Inflammatory macrophage treated with lipopolysaccharide for 1 hour (primary cell): ENCODE data around the gene C3orf33.

Experiments
- DNase-seq, 2 donors: peaks; one replicate each; pipeline ENCODE4 v3.0.0-alpha.2; 2020 to 2022

The C3orf33 gene

GRCh38 chr3:155785662-155786295 is 20.3 kb downstream of the C3orf33 start:
- no peak for DNase-seq

GRCh38 chr3:155782390-155782953 is 23.6 kb downstream of the C3orf33 start:
- no peak for DNase-seq

- no peak for DNase-seq
These were observed 25.8 kb downstream of the C3orf33 start for GRCh38 chr3:155780291-155780690.

GRCh38 chr3:155778462-155778861 is 27.6 kb downstream of the C3orf33 start:
- DNase-seq = no peak

DNA sequence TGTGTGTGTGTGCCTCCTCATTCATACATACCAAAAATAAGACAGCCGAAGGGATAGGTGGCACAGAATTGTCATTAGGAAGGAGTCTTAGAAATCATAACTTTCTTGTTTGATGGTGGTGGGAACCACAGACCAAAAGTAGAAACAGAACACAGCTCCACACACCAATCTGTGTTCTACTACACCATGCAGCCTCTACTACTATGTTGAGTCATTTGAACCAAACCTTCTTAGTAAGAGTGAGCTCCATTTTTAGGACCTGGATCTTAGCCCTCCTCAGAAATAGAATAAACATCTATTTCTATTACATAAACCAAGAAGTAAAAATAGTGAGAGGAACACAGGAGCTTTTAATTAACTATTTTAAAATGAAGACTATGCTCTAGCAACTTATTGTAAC is 33.3 kb downstream of the C3orf33 start:
- DNase-seq = no peak

GRCh38 chr3:155771126-155771525 is 35.0 kb downstream of the C3orf33 start:
- no peak for DNase-seq

GRCh38 chr3:155766206-155766605 is 39.9 kb downstream of the C3orf33 start:
- DNase-seq = no peak

DNA sequence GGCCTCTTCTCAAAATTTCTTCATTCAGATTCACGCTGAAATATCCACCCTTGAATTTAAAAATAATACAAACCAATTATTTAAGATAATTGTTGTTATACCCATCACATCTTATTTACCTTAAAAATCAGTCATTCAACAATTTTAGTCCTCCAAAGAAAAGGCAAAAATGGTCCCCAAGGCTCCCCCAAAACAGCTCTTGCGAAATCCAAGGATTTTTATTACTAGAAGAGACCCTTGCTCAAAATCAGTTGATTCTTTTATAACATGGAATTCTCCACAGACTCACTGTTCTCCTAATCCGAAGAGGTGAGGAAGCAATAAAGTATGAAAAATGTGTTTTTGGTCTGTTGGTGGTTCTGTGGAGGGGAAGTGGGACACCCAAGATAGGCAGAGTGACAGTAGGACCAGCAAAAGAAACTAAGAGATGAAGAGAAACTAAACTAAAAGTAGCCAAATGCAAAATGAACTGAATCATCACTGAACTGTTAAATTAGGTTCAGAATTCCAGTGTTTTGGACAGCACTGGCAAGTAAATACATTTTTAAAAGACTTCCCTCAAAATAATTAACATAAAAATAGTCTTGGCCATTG is 42.1 kb downstream of the C3orf33 start:
- DNase-seq = no peak

DNA sequence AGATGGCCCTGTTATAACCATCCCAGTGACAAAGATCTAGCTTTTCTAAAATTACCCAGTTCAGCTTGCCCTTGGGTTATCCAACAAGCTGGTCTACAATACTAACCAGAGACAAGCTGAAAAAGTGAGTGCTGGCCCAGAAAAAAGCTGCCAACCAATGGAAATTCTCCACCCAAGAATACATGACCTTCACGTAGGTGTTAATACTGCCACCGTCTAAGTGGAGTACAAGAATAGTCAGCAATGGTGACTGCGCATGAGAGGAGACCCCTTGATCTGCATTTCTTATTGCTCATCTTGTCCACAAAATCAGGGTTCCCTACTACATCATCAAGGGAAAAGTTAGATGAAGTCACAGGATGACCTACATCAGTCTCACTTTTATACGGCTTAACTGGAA is 45.4 kb downstream of the C3orf33 start:
- no peak for DNase-seq

DNA sequence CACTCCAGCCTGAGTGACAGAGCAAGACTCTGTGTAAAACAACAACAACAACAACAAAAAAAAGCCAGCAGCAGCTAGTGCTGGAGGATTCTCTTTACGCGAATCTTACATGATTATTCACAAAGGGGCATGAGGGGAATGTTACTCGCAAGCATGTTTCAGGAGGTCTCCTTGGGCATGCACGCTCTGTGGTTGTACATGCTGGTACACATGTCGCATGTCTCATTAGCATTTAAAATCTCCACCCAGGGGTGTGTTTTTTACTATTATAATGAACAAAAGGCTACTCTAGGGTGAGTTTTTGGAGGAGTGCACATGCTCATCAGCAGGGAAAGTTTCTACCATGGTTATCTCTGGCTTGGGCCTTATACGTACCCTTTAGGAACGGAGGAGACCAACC is 48.5 kb downstream of the C3orf33 start:
- no peak for DNase-seq

GRCh38 chr3:155753038-155753639 is 52.9 kb downstream of the C3orf33 start:
- DNase-seq = peak; percentile 17 to 42

DNA sequence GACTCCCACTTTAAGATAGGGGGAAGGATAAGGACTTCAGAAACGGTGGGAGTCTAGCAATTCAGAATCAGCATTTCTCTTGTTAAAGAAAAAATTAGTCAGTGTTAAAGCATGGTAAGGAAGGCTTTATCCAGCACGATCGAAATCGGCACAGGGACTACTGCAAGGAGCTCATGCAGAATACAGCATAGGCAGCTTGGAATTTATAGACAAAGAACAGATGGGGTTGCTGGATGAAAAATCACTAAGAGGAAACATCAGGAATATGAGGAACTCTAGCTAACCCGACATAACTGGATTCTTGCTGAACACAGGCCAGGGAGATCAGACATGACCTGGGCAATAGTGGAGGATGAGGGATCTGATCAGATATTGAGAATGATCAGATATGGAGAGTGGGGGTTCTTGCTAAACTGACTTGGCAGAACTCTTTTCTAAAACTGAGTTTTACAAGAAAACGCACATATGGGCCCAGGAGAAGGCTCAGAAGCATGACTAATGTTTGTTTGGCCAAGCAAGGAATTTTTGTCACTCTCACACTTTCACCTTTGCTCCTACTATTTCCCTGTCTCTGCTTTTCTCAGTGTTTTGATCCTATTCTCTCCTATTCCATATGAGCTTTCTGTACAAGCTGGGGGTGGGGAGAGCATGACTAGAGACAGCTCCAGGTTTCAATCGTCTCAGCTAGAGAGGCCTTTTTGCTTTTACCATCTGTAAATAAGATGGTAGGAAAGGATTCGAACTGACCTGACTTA is 57.3 kb downstream of the C3orf33 start:
- DNase-seq = no peak

DNA sequence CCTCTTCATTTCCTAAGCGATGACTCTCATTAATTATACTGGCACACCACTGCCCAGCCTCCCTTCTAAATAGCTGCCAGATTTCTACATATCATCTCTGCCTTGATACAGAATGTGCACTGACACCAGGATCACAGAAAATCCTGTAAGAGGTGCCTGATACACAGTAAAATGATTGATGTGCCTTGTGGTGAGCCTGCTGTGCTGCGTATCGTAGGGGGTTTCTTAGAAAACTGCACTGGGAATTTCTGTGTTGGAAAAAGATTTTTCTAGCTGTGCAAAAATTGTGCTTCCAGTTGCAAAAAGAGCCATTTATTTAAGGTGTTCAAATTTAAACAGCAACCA is 58.2 kb downstream of the C3orf33 start:
- no peak for DNase-seq

- no peak for DNase-seq
These were observed 58.7 kb downstream of the C3orf33 start for GRCh38 chr3:155747286-155747945.

- no peak for DNase-seq
These were observed 59.4 kb downstream of the C3orf33 start for GRCh38 chr3:155746703-155747102.

- no peak for DNase-seq
These were observed 60.1 kb downstream of the C3orf33 start for GRCh38 chr3:155745795-155746550.

- peak; percentile 11 to 24 for DNase-seq
These were observed 61.3 kb downstream of the C3orf33 start, which contains the start of gene PLCH1 for GRCh38 chr3:155744626-155745324. Gene PLCH1, minus strand, starts transcription at chr3:155745071. Its CDS starts 40,847 bp downstream, at chr3:155704224.

- DNase-seq = no peak
These were observed 62.0 kb downstream of the C3orf33 start for GRCh38 chr3:155744010-155744625.

- no peak for DNase-seq
These were observed 62.5 kb downstream of the C3orf33 start for GRCh38 chr3:155743606-155744005.

- no peak for DNase-seq
These were observed 63.6 kb downstream of the C3orf33 start for GRCh38 chr3:155742349-155742965.

GRCh38 chr3:155741603-155742002 is 64.5 kb downstream of the C3orf33 start:
- no peak for DNase-seq
